DND-41 (cell line): Measurements from ENCODE around the gene TSKS.

Experiments used
- EZH2 ChIP-seq: IDR thresholded peaks from 3 replicates; pipeline ENCODE4 v1.6.1; 2012; ENCODE audit warnings: borderline replicate concordance, low read depth, mild to moderate bottlenecking, moderate library complexity, low read length, inconsistent platforms; ENCODE audit not compliant: severe bottlenecking
- TF ChIP-seq, protein P1 (sequence below): IDR thresholded peaks from 2 replicates; pipeline ENCODE4 v1.5.1; 2012; ENCODE audit warnings: borderline replicate concordance, low read length, moderate library complexity, mild to moderate bottlenecking; ENCODE audit not compliant: poor library complexity, severe bottlenecking; ENCODE audit errors: extremely low read depth

- TF ChIP-seq, protein P1, sequence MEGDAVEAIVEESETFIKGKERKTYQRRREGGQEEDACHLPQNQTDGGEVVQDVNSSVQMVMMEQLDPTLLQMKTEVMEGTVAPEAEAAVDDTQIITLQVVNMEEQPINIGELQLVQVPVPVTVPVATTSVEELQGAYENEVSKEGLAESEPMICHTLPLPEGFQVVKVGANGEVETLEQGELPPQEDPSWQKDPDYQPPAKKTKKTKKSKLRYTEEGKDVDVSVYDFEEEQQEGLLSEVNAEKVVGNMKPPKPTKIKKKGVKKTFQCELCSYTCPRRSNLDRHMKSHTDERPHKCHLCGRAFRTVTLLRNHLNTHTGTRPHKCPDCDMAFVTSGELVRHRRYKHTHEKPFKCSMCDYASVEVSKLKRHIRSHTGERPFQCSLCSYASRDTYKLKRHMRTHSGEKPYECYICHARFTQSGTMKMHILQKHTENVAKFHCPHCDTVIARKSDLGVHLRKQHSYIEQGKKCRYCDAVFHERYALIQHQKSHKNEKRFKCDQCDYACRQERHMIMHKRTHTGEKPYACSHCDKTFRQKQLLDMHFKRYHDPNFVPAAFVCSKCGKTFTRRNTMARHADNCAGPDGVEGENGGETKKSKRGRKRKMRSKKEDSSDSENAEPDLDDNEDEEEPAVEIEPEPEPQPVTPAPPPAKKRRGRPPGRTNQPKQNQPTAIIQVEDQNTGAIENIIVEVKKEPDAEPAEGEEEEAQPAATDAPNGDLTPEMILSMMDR = no peak
- TF ChIP-seq EZH2 = no peak
Measured at GRCh38 chr19:49690656-49691242, 72.4 kb downstream of the TSKS start, which contains the start of gene CPT1C.
